Fibroblast of pulmonary artery (primary cell): ENCODE data around the gene SMG9.

Experiments used
- DNase-seq: peaks from one replicate; pipeline ENCODE4 v3.0.0-alpha.2; 2010; ENCODE audit warnings: low read depth
- H3K4me3 ChIP-seq: replicated peaks from 2 replicates; pipeline ENCODE4 v1.5.1; 2011; ENCODE audit warnings: low read depth, mild to moderate bottlenecking, control low read depth, low read length, moderate library complexity
- CTCF ChIP-seq: IDR thresholded peaks from 2 replicates; pipeline ENCODE4 v1.5.1; 2011; ENCODE audit warnings: mild to moderate bottlenecking, control low read depth, low read length, inconsistent platforms; ENCODE audit errors: missing control alignments

The SMG9 gene

DNA sequence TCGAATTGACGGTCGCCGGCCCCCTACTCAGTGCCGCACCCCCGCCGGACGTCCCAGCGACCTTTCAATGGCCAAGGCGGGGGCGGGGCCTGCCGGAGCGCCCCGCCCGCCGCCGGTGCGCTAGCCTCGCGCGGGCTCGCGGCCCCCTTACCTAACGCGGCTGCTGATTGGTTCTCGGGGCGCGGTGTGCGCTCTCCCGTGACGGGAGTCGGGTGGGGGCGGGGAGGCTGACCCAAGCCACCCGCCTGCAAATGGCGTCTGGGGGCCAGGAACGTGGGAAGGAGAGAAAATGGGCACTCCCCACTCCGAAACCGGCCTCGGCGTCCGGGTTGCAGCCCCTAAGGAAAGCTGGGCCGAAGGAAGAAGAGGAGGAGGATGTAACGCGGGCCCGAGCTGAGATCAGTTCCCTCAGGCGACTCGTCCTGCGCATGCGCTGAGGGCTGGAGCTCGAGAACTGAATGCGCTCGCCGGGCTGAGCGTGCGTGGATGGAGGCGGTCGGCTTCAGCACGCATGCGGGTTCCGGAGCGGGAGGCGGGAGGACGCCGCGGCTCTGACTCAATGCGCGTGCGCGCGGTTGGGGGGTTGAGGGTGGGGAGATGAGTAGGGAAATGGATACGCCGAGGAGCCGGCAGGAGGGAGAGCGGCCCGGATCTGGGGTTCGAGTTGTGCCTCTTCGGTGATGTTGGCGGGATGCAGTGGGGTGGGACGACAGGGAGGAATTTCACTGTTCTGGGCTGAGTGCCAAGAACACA lies at the start of gene SMG9:
SMG9 (minus strand) TSS at position 460 of the 753 bp plus-strand sequence. CDS start 4,221 bp downstream, outside the sequence.
- no peak for TF ChIP-seq CTCF
- peak within 1 kb of the TSS; percentile 85 for H3K4me3 ChIP-seq
- DNase-seq = peak; percentile 98

DNA sequence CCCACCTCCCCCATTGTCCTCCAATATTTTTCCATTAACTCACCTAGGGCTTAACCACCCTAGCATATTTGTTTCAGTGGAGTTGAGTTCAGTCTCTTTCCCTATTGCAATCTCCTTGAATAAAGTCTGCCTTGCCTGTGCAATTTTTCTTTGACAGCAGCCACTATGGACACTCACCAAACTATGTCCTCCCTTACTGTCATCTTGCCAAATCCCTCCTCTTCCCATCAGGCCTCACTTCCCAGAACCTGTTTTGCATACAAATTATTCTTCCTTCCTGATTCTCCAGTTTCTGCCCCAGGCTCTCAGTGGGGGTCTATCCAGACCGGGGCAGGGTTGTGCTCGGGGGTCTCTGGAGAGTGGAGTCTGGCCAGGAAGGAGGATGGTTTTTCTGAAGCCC lies 49.7 kb upstream of the SMG9 start:
- no peak for TF ChIP-seq CTCF
- no peak overlapping the region for H3K4me3 ChIP-seq
- no peak for DNase-seq

DNA sequence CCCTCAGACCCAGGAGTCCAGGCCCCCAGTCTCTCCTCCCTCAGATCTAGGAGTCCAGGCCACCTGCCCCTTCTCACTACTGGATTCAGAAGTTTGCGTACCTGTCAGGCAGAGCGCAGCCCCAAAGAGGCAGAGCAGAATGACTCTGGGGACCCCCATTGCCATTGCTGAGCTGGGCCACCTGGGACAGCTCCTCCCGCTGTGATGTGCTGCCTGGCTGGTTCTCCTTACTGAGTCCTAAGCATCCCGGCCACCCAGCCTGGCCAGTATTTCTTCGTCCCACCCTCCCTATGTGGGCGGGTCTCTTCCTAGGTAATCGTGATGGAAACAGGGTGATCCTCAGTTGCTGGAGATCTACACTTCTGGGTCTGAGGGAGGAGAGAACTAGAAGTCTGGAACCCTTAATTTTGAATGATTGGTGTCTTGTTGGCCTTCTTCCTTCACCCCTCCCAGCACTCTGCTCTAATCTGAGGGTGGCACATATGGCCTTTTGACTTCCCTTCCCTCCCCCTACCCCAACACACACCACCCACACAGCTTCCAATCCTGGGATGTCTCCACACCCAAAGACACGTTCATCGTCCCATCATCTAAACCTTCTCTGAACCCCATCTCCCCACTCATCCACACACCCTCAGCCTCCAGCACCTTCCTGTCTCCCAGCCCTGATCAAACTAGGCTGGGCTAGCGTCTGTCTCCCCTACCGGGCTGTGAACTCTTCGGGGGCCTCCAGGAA lies 47.6 kb upstream of the SMG9 start, which contains the start of gene LYPD5:
LYPD5 (minus strand) TSS at position 232 of the 736 bp plus-strand sequence; CDS start at position 165, 67 bp downstream.
- no peak for DNase-seq
- no peak for TF ChIP-seq CTCF

GRCh38 chr19:43799502-43800142 lies 44.9 kb upstream of the SMG9 start:
- no peak overlapping the region for H3K4me3 ChIP-seq
- DNase-seq = no peak
- no peak for TF ChIP-seq CTCF

More for the DNA sequence above, 47.6 kb upstream of the SMG9 start, which contains the start of gene LYPD5:
- H3K4me3 ChIP-seq = no peak within 1 kb of the TSS

GRCh38 chr19:43798546-43799409 lies 44.0 kb upstream of the SMG9 start:
- no peak for DNase-seq
- TF ChIP-seq CTCF = no peak
- H3K4me3 ChIP-seq = peak overlapping the region; percentile 53

- no peak for DNase-seq
- peak overlapping the region; percentile 53 for H3K4me3 ChIP-seq
- TF ChIP-seq CTCF = no peak
Measured at GRCh38 chr19:43798026-43798545, 43.3 kb upstream of the SMG9 start.
